ENCODE results near the gene TRIM15.
"Not testable (repeated sequence)": the region's sequence is repeated elsewhere in the genome, so short reads cannot be mapped to it uniquely, and the experiment has no call there.

The TRIM15 gene

GRCh38 chr6:30163090-30163917 is at the start of gene TRIM15:
Gene TRIM15 (plus strand): TSS chr6:30163546. CDS start chr6:30163685, 139 bp downstream.
- no peak for DNase-seq

- no peak for DNase-seq
Observed at GRCh38 chr6:30113841-30114240, 49.5 kb upstream of the TRIM15 start.

GRCh38 chr6:30116724-30117123 is 46.6 kb upstream of the TRIM15 start:
- DNase-seq = no peak

GRCh38 chr6:30118691-30119090 is 44.7 kb upstream of the TRIM15 start:
- DNase-seq = not testable (repeated sequence)

- DNase-seq = no peak
Observed at GRCh38 chr6:30121446-30122366, 41.6 kb upstream of the TRIM15 start.

- DNase-seq = no peak
Observed at GRCh38 chr6:30122515-30122914, 40.8 kb upstream of the TRIM15 start.

- no peak for DNase-seq
Observed at GRCh38 chr6:30127238-30128093, 35.9 kb upstream of the TRIM15 start.

GRCh38 chr6:30129265-30130178 is 33.8 kb upstream of the TRIM15 start:
- DNase-seq = no peak

GRCh38 chr6:30130179-30130679 is 33.1 kb upstream of the TRIM15 start:
- DNase-seq = no peak

GRCh38 chr6:30130887-30131862 is 32.2 kb upstream of the TRIM15 start:
- peak; percentile 84 for DNase-seq

GRCh38 chr6:30131947-30132497 is 31.3 kb upstream of the TRIM15 start:
- DNase-seq = no peak

GRCh38 chr6:30135147-30135546 is 28.2 kb upstream of the TRIM15 start:
- no peak for DNase-seq

GRCh38 chr6:30135757-30136156 is 27.6 kb upstream of the TRIM15 start, which contains the start of gene TRIM40:
Gene TRIM40 (plus strand): TSS chr6:30136140. CDS start chr6:30137037, 897 bp downstream.
- DNase-seq = no peak

GRCh38 chr6:30136570-30137286 is 26.6 kb upstream of the TRIM15 start:
- DNase-seq = no peak

GRCh38 chr6:30140240-30140639 is 23.1 kb upstream of the TRIM15 start:
- not testable (repeated sequence) for DNase-seq

- DNase-seq = no peak
Observed at GRCh38 chr6:30142665-30143064, 20.7 kb upstream of the TRIM15 start.

GRCh38 chr6:30143780-30144179 is 19.6 kb upstream of the TRIM15 start:
- no peak for DNase-seq

GRCh38 chr6:30144811-30145210 is 18.5 kb upstream of the TRIM15 start:
- DNase-seq = no peak

- no peak for DNase-seq
Observed at GRCh38 chr6:30145818-30146217, 17.5 kb upstream of the TRIM15 start.
